RWPE1 (cell line): ENCODE results near the gene SAMD4A.

Experiments used
- CTCF ChIA-PET: fragments of 350-600 bp; sonication (Branson Sonifier 250); formaldehyde crosslinking; extraction: SDS; loops from one replicate; lab custom pipeline; 2021; lab: Yijun Ruan, JAX
- POLR2A ChIA-PET: fragments of 400-600 bp; formaldehyde crosslinking; extraction: SDS; loops from one replicate; lab custom pipeline; 2020; ENCODE audit warnings: antibody characterized with exemption; ENCODE audit not compliant: low non-redundant PET; lab: Yijun Ruan, JAX
- DNase-seq: peaks from one replicate; pipeline ENCODE4 v3.0.0; 2012; ENCODE audit warnings: low spot score
- H3K27ac ChIP-seq: fragments of 450-650 bp; 2 replicates; pipeline ENCODE4 v1.5.1; 2017
- CTCF ChIP-seq: fragments of 450-650 bp; conservative IDR thresholded peaks from 2 replicates; pipeline ENCODE4 v1.5.1; 2017; ENCODE audit warnings: low read depth, mild to moderate bottlenecking

SAMD4A gene

DNA sequence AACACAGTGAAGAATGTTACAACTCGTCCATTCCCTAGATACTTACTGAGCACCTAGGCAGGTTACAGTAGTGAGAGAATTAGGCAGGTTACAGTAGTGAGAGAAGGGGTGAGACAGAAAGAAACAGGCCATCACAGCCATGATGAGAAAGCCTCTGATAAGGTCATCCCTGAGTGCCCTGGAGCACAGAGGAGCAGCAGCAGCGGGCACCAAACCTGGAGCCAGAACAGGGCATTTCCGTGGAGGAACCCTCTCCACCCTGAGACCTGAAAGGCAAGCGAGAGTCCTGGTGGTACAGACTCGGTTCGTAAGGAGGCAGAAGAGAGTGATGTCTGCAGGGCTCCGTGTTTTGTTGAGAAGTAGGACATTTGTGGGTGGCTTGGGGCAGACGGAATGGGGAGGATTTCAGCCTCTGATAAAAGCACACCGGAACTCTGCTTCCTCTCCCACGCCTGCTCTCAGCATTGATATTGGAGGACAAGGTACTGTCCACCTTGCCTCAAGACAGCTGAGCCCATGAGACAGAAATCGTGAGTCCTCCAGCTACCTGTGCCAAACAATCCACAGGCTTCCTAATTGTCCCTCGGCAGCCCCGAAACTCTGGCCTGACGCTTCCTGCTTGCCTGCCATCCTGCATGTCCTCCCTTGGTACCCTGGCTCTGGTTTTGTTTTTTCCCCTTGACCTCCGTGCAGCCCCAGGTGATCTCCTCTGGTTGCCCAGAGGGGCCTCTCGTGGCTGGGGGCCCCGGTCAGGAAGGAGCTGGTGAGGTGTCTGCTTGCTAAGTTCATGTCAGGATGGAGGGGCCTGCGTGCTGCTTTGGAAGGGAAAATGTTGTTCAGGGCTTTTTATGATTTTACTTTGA lies 199.6 kb downstream of the SAMD4A start:
- H3K27ac ChIP-seq: no peak overlapping the region
- ChIA-PET CTCF (no interaction called here), POLR2A (no interaction called here)
- TF ChIP-seq CTCF: no peak
- DNase-seq: no peak

DNA sequence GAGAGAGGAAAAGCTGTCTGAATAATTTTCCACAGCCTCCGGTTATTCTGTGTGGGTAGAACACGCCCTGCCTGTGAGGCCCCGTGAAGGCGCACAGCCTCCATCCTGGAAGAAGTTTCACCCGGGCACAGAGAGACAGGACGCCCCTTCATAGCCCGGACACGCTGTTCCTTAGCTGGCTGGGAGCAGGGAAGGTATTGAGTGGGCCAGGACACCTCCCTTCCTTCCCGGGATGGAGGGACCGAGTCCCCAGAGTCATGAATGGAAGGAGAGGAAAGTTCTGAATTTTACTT lies 200.2 kb downstream of the SAMD4A start:
- ChIA-PET CTCF (no interaction called here), POLR2A (interaction anchor here (0.5 kb wide), 1 partner anchor 24 kb away, joined by 3 read pairs; no protein-coding TSS in a partner anchor)
- no peak for DNase-seq
- TF ChIP-seq CTCF: no peak
- H3K27ac ChIP-seq: no peak overlapping the region

GRCh38 chr14:54767450-54767849 lies 200.5 kb downstream of the SAMD4A start:
- H3K27ac ChIP-seq: no peak overlapping the region
- no peak for TF ChIP-seq CTCF
- CTCF ChIA-PET: no interaction called here
- no peak for DNase-seq
- POLR2A ChIA-PET: interaction anchor here (0.5 kb wide), 1 partner anchor 25 kb away, joined by 3 read pairs; no protein-coding TSS in a partner anchor

GRCh38 chr14:54768501-54769129 lies 201.7 kb downstream of the SAMD4A start:
- no peak for DNase-seq
- ChIA-PET POLR2A (no interaction called here), CTCF (interaction anchor here (0.6 kb wide), 1 partner anchor 71 kb away, joined by 3 read pairs; no protein-coding TSS in a partner anchor)
- TF ChIP-seq CTCF: no peak
- H3K27ac ChIP-seq: no peak overlapping the region

DNA sequence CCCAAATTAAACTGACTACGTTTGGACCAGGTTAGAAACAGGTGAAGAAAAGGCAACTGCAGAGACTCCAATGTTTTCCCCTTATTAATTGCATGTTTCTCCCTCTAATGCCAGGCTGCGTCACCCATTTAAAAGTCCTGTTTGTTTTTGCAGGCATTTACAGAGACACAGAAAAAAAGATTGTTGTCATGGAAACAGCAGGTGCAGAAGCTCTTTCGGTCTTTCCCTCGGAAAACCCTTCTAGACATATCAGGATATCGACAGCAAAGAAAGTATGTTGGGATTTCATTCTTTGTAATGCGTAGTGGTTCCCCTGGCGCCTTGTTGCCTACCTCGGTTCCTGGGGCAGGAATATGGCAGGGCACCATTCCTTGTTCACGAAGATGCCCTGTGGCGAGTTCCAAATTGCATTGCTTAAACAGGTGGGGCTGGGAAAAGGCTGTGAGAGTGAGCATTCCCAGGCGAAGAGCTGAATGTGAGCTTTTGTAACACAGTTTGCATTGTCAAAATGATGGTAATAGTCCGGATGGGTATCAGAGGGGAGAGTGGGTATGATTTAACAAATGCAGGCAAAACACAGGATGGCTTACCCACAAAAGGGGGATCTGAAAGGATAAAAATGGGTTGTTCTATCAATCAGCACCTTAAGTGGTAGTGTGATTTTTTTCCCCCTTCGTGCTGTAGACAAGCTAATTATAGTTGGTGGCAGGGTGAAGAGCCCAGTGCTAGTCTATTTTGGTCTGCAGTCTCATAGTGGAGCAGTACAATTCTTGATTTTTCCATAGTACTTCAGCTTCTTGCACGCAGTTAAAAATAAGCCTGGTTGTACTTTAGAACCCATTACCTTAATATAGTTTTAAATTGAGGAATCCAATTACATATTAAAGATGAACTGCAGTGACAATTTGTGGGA lies 203.3 kb downstream of the SAMD4A start:
- ChIA-PET POLR2A (no interaction called here), CTCF (interaction anchor here (0.6 kb wide), 1 partner anchor 363 kb away, joined by 3 read pairs; no protein-coding TSS in a partner anchor)
- no peak overlapping the region for H3K27ac ChIP-seq
- TF ChIP-seq CTCF: no peak
- DNase-seq: no peak
